ENCODE measurements around the gene KLHL1. TPM values are rescaled to one million over a fixed set of nuclear protein-coding genes. Genes with fewer than 3 reads are reported as not detected.

Gene KLHL1
- total and polyA plus RNA-seq, 5 experiments from 2014 or later: not detected

DNA sequence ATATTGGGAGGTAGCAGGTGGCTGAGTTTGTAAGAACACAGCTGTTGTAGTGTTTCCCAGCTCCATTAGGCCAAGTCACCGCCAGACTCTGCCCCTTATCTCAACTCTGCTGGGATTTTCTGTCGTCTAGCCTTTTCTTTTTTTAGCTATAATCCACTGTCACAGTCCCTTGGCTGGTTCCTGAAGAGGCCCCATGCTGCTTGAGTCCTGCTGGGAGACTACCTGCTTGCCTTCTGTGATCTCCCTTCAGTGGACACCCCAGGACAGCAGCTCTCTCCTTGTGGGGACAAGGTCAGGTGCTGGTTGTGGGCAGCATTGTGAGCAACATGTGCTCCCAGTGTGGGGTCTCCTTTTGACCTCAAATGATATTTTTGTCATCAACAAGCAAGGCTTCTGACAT, 195.6 kb downstream of the KLHL1 start:
- no peak for DNase-seq
- Mint-ChIP-seq H3K27me3 (no peaks in the 10 kb centered on the region), H3K4me3 (no peak overlapping the region), H3K4me1 (no peaks in the 10 kb centered on the region), H3K27ac (no peak overlapping the region), H3K36me3 (no peaks in the 10 kb centered on the region), H3K9me3 (peaks cover 0 to 17% (median 5%) of the 10 kb centered on the region in 9 donors)
- POLR2A ChIA-PET: no interaction called here
- ATAC-seq: no peak

DNA sequence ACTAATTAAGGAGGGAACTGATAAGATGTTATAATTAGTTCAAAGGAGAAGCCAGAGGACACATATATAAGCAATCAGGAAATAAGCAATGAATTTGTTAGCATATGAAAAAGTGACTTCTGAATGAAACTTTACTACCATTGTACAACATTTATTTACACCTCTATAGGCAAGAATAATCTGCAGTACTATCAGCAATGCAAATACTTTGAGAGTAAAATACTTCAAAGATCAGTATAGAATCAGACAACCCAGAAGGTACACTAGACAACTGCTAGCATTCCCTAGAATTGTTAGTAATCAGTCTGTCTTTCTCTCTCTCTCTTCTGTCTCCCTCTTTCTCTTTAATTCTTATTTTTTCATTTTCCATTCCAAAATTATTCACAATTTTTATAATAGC, 197.5 kb downstream of the KLHL1 start:
- Mint-ChIP-seq H3K36me3 (no peaks in the 10 kb centered on the region), H3K4me1 (no peaks in the 10 kb centered on the region)
- POLR2A ChIA-PET: no interaction called here

DNA sequence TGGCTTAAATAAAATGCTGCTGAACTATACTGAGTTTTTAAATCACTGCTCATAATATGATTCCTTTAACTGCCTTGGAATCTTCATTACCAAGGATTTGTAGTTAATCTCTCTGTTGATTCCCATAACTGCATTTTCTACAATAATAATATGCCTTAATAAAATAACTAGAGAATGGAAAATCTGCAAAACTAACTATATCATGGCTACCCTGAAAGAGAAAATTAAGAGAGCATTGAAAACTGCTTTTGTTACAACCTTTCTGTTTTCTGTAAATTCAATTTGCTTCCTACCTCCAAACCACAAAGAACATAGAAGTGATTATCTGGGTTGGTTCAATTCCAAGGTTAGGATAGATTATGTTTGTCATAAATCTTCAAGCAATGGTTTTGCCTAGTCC, 203.5 kb downstream of the KLHL1 start:
- Mint-ChIP-seq H3K27ac (no peak overlapping the region), H3K27me3 (no peaks in the 10 kb centered on the region), H3K4me1 (no peaks in the 10 kb centered on the region), H3K4me3 (no peak overlapping the region), H3K36me3 (no peaks in the 10 kb centered on the region), H3K9me3 (peaks cover 0 to 29% (median 14%) of the 10 kb centered on the region in 9 donors)
- POLR2A ChIA-PET: no interaction called here
- DNase-seq (no peak), ATAC-seq (no peak)

More for the DNA sequence above, 197.5 kb downstream of the KLHL1 start:
- ATAC-seq (no peak), DNase-seq (no peak)
- Mint-ChIP-seq H3K27me3 (no peaks in the 10 kb centered on the region), H3K27ac (no peak overlapping the region), H3K9me3 (peaks cover 0 to 24% (median 6%) of the 10 kb centered on the region in 9 donors), H3K4me3 (no peak overlapping the region)

DNA sequence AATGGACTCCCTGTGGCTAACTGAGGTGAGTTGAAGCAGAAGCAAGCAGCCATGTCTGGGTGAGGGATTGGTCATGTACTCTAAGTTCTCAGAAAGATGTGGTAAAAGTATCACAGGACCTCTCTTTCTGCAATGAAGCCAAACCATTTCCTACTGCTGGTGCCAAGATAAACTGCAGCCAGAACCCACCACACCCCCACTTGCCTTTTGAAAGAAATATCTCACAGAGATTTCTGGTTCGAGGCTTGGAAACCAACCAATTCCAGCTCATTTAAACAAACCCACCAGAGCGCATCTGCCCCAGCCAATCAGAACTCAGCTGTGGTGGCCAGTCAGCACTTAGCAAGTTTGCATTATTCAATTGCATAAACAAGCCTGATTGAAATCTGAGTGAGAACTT, 205.2 kb downstream of the KLHL1 start:
- no peak overlapping the region for H3K4me3 Mint-ChIP-seq
- no peak for DNase-seq

DNA sequence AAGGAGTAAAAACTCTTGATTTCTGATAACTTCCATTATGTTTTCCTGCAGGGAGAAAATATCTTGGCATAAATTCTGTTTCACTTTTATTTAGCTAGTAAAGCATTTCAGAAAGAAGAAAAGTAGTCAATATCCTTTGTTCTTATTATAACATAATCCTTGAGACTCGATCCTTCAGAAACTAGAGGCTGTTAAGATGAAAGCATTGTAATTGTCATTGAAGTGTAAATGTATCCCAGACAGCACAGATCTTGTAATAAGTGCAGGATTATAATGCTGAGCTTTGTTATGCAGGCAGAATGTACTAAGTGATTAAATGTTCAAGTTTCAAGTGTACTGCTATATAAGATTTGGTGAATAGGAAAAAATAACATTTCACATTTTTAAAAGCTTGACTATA, 225.8 kb downstream of the KLHL1 start:
- H3K27me3 Mint-ChIP-seq: no peaks in the 10 kb centered on the region
- H3K4me3 Mint-ChIP-seq: no peak overlapping the region
- no peaks in the 10 kb centered on the region for H3K4me1 Mint-ChIP-seq
- POLR2A ChIA-PET: no interaction called here
- no peaks in the 10 kb centered on the region for H3K36me3 Mint-ChIP-seq
- no peak for ATAC-seq
- H3K27ac Mint-ChIP-seq: no peak overlapping the region
- DNase-seq: no peak
- H3K9me3 Mint-ChIP-seq: peaks cover 0 to 19% (median 8%) of the 10 kb centered on the region in 9 donors

More for the DNA sequence above, 205.2 kb downstream of the KLHL1 start:
- Mint-ChIP-seq H3K4me1 (no peaks in the 10 kb centered on the region), H3K27me3 (no peaks in the 10 kb centered on the region), H3K9me3 (peaks cover 3 to 33% (median 18%) of the 10 kb centered on the region in 9 donors), H3K36me3 (no peaks in the 10 kb centered on the region), H3K27ac (no peak overlapping the region)
- POLR2A ChIA-PET: no interaction called here
- ATAC-seq: no peak

DNA sequence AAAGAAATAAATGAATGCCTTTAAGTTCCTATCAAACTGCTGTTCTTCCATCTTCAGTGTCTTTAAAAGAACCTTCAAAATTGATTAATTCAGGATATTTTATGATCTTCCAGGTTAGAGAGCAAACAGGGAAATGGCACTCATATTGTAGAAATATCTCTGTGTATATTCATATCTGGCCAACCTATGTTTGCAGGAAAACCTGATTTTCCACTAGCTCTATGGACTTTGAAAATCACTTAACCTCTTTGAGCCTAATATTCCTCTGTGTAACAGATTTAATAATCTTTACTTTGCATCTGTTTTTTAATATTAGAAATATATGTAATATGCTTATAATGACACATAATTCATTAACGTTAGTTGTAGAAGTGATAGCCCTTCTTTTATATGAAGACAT, 228.3 kb downstream of the KLHL1 start:
- no peaks in the 10 kb centered on the region for H3K36me3 Mint-ChIP-seq
- ATAC-seq: no peak
- no peak overlapping the region for H3K27ac Mint-ChIP-seq
- no peak overlapping the region for H3K4me3 Mint-ChIP-seq
- DNase-seq: no peak
- no peaks in the 10 kb centered on the region for H3K4me1 Mint-ChIP-seq
- no peaks in the 10 kb centered on the region for H3K27me3 Mint-ChIP-seq
- POLR2A ChIA-PET: no interaction called here
- H3K9me3 Mint-ChIP-seq: peaks cover 0 to 11% (median 8%) of the 10 kb centered on the region in 9 donors

DNA sequence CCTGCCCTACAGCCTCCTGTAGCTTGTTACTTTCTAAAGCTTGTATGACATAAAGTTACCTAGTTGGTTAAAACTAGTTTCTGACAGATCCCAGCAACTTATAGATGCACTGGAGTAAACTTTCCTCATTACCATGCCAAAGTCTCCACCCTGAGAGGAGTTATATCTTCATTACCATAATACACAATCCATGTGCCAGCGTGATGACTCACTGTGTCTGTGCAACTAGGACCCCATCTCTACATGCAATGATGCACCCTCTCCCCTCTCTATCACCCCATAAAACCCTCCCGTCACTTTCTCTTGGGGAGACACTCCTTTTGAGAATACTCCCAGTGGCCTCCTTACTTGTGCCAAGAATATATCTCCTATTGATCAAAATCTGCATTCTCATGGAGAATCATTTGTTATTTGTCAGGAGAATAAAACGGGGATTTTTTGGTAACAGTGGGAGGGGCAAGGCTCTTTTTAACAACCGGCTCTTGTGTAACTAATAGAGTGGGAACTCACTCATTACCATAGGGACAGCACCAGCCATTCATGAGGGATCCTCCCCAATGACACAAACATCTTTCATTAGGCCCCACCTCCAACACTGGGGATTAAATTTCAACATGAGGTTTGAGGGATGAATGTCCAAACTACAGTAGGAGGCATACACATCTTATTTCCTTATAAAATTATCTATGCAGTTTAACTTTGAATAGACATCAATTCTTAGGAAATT, 235.8 kb downstream of the KLHL1 start:
- POLR2A ChIA-PET: no interaction called here
- no peak for ATAC-seq
- Mint-ChIP-seq H3K9me3 (peaks cover 0 to 8% (median 0%) of the 10 kb centered on the region in 9 donors), H3K27me3 (no peaks in the 10 kb centered on the region), H3K4me3 (no peak overlapping the region), H3K27ac (no peak overlapping the region), H3K36me3 (no peaks in the 10 kb centered on the region), H3K4me1 (no peaks in the 10 kb centered on the region)
- no peak for DNase-seq

DNA sequence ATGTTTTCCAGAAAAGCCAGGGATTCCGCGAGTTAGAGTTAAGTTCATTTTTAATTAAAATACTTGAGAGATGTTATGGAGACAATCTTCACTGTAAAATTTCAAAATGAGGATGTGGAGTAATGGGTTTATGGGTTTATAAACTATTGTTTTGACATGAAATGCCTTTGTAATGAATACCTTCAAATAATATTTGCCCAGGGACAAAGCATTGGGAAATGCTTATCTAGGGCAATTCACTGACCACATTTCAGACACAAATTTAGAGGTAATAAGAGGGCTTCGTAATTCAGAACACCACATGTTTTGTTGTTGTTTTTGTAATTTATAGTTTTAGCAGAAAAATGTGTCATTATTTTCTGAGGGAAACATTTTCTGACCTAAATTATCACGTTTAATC, 241.7 kb downstream of the KLHL1 start:
- Mint-ChIP-seq H3K9me3 (peaks cover 0 to 6% (median 0%) of the 10 kb centered on the region in 9 donors), H3K27me3 (no peaks in the 10 kb centered on the region), H3K4me1 (no peaks in the 10 kb centered on the region), H3K4me3 (no peak overlapping the region), H3K36me3 (no peaks in the 10 kb centered on the region), H3K27ac (no peak overlapping the region)
- DNase-seq: no peak
- POLR2A ChIA-PET: no interaction called here
- ATAC-seq: no peak

DNA sequence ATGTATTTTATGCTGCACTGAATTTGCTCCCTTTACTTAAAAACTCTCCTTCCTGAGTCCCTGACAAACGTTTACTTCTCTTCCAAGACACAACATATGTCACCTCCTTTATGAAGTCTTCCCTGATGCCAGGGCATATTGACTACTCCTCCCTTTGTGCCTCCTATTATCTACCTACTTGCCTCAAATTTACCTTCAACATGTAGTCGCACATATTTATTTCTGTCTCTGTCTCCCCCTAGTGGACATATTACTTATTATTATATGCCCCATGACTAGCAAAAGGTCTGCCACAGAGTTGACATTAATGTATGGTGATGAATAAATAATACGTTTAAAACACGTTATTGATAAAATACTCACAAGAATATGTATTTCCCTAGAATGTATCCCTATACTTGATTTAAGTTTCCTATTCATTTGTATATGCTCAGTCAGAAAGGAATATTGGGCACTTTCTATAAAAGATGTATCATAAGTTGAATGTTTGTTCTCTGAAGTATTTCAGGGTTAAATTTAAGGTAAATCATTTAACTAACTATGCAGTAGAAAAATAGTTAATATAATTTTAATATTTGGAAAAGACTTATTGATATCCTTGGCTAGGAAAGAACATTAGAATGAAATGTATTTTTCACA, 250.9 kb downstream of the KLHL1 start:
- POLR2A ChIA-PET: no interaction called here
- H3K9me3 Mint-ChIP-seq: peaks cover 0 to 7% (median 2%) of the 10 kb centered on the region in 9 donors

DNA sequence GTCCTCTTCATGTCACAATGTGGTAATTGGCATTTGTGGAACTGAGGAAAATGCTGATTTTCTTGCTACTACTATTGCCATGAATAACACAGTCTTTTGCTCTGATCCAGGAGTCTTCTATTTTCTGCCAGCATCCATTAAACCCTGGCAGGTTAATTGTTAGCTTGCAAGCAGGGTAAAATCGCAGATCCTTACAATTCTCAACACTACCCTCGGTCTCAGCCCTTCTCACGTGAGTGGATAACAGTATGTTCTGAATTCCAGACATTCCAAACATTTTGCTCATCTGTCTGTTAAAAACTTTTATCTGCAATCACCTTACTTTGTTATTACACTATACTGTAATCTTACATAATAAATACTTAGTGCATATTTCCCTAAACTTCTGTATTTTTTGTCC, 251.9 kb downstream of the KLHL1 start:
- Mint-ChIP-seq H3K4me3 (no peak overlapping the region), H3K36me3 (no peaks in the 10 kb centered on the region), H3K27ac (no peak overlapping the region), H3K4me1 (no peaks in the 10 kb centered on the region), H3K27me3 (no peaks in the 10 kb centered on the region), H3K9me3 (peaks cover 0 to 7% (median 2%) of the 10 kb centered on the region in 9 donors)
- POLR2A ChIA-PET: no interaction called here
- ATAC-seq (no peak), DNase-seq (no peak)

More for the DNA sequence above, 250.9 kb downstream of the KLHL1 start:
- H3K4me1 Mint-ChIP-seq: no peaks in the 10 kb centered on the region
- H3K36me3 Mint-ChIP-seq: no peaks in the 10 kb centered on the region
- H3K27ac Mint-ChIP-seq: no peak overlapping the region
- ATAC-seq: no peak
- H3K4me3 Mint-ChIP-seq: no peak overlapping the region
- peak in 1 of 10 donors; percentile 4 for DNase-seq
- no peaks in the 10 kb centered on the region for H3K27me3 Mint-ChIP-seq

DNA sequence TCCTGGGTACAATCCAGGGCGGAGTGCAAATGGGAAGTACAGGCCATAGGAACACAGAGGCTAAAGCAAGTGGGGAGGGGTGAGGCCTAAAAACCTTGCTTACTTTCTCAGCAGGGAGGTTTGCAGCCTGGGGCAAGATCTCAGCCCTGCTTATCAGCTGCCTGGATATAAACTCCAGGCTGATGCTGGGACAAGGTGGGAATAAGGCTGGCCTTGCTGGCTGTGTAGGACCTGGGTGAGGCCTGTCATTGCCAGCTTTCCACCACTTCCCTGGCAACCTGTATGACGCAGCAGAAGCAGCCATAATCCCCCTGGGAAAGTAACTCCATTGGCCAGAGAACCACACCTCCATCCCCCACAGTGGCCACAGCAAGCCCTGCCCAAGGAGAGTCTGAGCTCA, 279.7 kb downstream of the KLHL1 start:
- DNase-seq: peak in 1 of 10 donors; percentile 47
- Mint-ChIP-seq H3K9me3 (peaks cover 6 to 43% (median 17%) of the 10 kb centered on the region in 9 donors), H3K27me3 (no peaks in the 10 kb centered on the region), H3K4me3 (no peak overlapping the region), H3K4me1 (no peaks in the 10 kb centered on the region), H3K36me3 (no peaks in the 10 kb centered on the region), H3K27ac (no peak overlapping the region)
- POLR2A ChIA-PET: interaction anchor here (0.7 kb wide), 1 partner anchor 1757 kb away, joined by 3 read pairs; no protein-coding TSS in a partner anchor
- ATAC-seq: no peak

DNA sequence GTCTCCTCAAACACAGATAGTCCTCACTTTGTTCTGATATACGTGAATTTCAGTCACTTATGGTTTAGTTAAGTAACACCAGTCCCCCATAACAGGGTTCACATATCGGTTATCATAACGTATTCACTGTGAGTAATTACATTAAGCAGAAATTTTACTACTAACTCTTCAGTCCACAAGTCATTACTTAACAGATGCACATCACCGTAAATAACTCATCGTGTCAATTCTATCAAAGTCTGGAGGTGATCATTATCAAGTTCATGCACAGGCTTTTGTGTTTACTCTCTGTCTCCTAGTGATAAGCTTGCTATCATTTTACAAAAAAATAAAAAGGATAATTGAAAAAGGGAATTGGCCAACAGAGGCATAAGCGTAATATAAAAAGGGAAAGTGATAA, 288.1 kb downstream of the KLHL1 start:
- H3K9me3 Mint-ChIP-seq: peaks cover 0 to 12% (median 4%) of the 10 kb centered on the region in 9 donors
- no peaks in the 10 kb centered on the region for H3K27me3 Mint-ChIP-seq
- DNase-seq (no peak), ATAC-seq (no peak)
- H3K36me3 Mint-ChIP-seq: no peaks in the 10 kb centered on the region
- no peak overlapping the region for H3K27ac Mint-ChIP-seq
- POLR2A ChIA-PET: no interaction called here
- no peaks in the 10 kb centered on the region for H3K4me1 Mint-ChIP-seq
- no peak overlapping the region for H3K4me3 Mint-ChIP-seq

DNA sequence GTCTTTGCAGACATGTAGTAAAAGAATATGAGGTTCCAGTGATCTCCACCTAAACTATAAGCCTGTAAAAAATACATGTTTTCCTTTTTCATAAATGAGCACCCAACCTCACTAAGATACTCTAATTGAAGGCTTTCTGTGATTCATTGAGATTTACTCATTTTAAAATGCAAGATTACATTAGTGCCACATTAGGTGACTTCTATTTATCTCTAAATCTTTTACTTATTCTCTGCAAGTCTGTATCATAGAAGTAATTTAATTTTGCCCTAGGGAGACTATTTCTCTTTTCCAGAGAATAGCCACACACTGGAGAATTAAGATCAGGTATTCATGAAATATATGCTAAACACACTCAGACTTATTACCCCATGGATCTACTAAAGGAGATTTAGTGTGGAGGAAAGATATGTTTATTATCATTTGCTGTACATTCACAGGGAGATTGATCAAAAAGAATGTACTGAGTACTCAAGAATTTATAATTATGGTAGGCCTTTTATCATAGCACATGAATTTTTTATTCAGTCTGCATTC, 290.9 kb downstream of the KLHL1 start:
- ATAC-seq: no peak
- Mint-ChIP-seq H3K4me3 (no peak overlapping the region), H3K27me3 (no peaks in the 10 kb centered on the region), H3K4me1 (no peaks in the 10 kb centered on the region), H3K36me3 (no peaks in the 10 kb centered on the region), H3K9me3 (peaks cover 0 to 17% (median 8%) of the 10 kb centered on the region in 9 donors), H3K27ac (no peak overlapping the region)
- no peak for DNase-seq
- POLR2A ChIA-PET: no interaction called here
